Erythroblast (primary cell): Measurements from ENCODE around the gene GGT7.
"Not testable (repeated sequence)": the region's sequence is repeated elsewhere in the genome, so short reads cannot be mapped to it uniquely, and the experiment has no call there.

Source experiments
- DNase-seq, 2 experiments: peaks; one replicate each; lab custom pipeline; 2025; lab: John Stamatoyannopoulos, UW
- GATA1 ChIP-seq: IDR thresholded peaks from 2 replicates; pipeline ENCODE4 v1.6.1; 2011; ENCODE audit warnings: low read depth, mild to moderate bottlenecking, control low read depth, low read length, moderate library complexity
- POLR2A ChIP-seq: IDR thresholded peaks from 2 replicates; pipeline ENCODE4 v1.6.1; 2011; ENCODE audit warnings: mild to moderate bottlenecking, low read length

Gene GGT7

GRCh38 chr20:34872622-34873224, at the start of gene GGT7:
GGT7 (minus strand) TSS chr20:34872856; CDS start chr20:34872815, 41 bp downstream.
- TF ChIP-seq GATA1: no peak
- peak; percentile 22 for TF ChIP-seq POLR2A
- peak; percentile 82 to 88 for DNase-seq

- no peak for TF ChIP-seq POLR2A
- no peak for TF ChIP-seq GATA1
- DNase-seq: no peak
Observed at GRCh38 chr20:34921436-34921835, 48.8 kb upstream of the GGT7 start.

GRCh38 chr20:34920055-34920454, 47.4 kb upstream of the GGT7 start:
- TF ChIP-seq POLR2A: no peak
- no peak for TF ChIP-seq GATA1
- no peak for DNase-seq

- no peak for TF ChIP-seq GATA1
- TF ChIP-seq POLR2A: no peak
- no peak for DNase-seq
Observed at GRCh38 chr20:34916774-34917354, 44.2 kb upstream of the GGT7 start.

GRCh38 chr20:34915749-34916455, 43.2 kb upstream of the GGT7 start:
- DNase-seq: peak in 1 of 2 experiments; percentile 19
- no peak for TF ChIP-seq GATA1
- TF ChIP-seq POLR2A: no peak

GRCh38 chr20:34915131-34915530, 42.5 kb upstream of the GGT7 start:
- DNase-seq: no peak
- TF ChIP-seq GATA1 (no peak), POLR2A (no peak)

- TF ChIP-seq POLR2A (no peak), GATA1 (no peak)
- DNase-seq: peak; percentile 10 to 20
Observed at GRCh38 chr20:34907616-34908469, 35.2 kb upstream of the GGT7 start.

GRCh38 chr20:34904202-34904621, 31.6 kb upstream of the GGT7 start:
- TF ChIP-seq POLR2A (no peak), GATA1 (no peak)
- DNase-seq: peak; percentile 29 to 41

GRCh38 chr20:34898731-34899130, 26.1 kb upstream of the GGT7 start:
- DNase-seq: not testable (repeated sequence)

GRCh38 chr20:34898129-34898528, 25.5 kb upstream of the GGT7 start:
- not testable (repeated sequence) for DNase-seq

GRCh38 chr20:34896086-34896621, 23.5 kb upstream of the GGT7 start:
- no peak for DNase-seq

GRCh38 chr20:34895465-34895864, 22.8 kb upstream of the GGT7 start:
- no peak for DNase-seq
- no peak for TF ChIP-seq POLR2A
- no peak for TF ChIP-seq GATA1

More at GRCh38 chr20:34896086-34896621, 23.5 kb upstream of the GGT7 start:
- TF ChIP-seq POLR2A: no peak
- no peak for TF ChIP-seq GATA1

- no peak for TF ChIP-seq POLR2A
- no peak for TF ChIP-seq GATA1
- DNase-seq: no peak
Observed at GRCh38 chr20:34894723-34895122, 22.1 kb upstream of the GGT7 start.
